HepG2 (cell line): Measurements from ENCODE around the gene HOXB2. TPM values are rescaled to one million over a fixed set of nuclear protein-coding genes. Genes with fewer than 3 reads are reported as not detected.

Source experiments
- ATAC-seq: fragments of 200-7000 bp; cut with Tn5 transposase; 3 replicates; pipeline ENCODE4 v1.9.1; 2020; ENCODE audit warnings: mild to moderate bottlenecking, moderate library complexity
- BruUV-seq: library from RNA; stranded (reverse); fragments of 400-500 nt; replicated peaks from 2 replicates; lab custom pipeline; 2021; lab: Mats Ljungman, UMichigan
- CTCF ChIA-PET: fragments of 300-600 bp; formaldehyde crosslinking; extraction: SDS; loops from one replicate; lab custom pipeline; 2021; ENCODE audit warnings: low total read pairs, inconsistent platforms, low intra/inter-chr PET ratio; lab: Yijun Ruan, JAX
- POLR2A ChIA-PET: fragments of 350-600 bp; sonication (Branson Sonifier 250); formaldehyde crosslinking; loops from one replicate; lab custom pipeline; 2020; ENCODE audit warnings: antibody characterized with exemption, inconsistent platforms; lab: Yijun Ruan, JAX
- DNase-seq: peaks from one replicate; pipeline ENCODE4 v3.0.0-alpha.2; 2015; ENCODE audit warnings: low spot score
- FAIRE-seq: peaks from 3 replicates; lab custom pipeline; 2011; peaks lifted over from hg19 to GRCh38; lab: Jason Lieb, UNC
- H2AFZ ChIP-seq: one replicate; pipeline ENCODE4 v1.6.1; 2011; ENCODE audit warnings: low read length, inconsistent platforms
- H3K27ac ChIP-seq: fragments of 300-600 bp; 3 replicates; pipeline ENCODE4 v1.8.0; 2011; ENCODE audit warnings: mixed run types, mild to moderate bottlenecking, mixed read lengths, low read length, inconsistent platforms; ENCODE audit not compliant: insufficient read depth; ENCODE audit errors: extremely low read length
- H3K27me3 ChIP-seq, 2 experiments: fragments of 200-600 bp in 1 of 2; 2 replicates in 1 of 2; 3 replicates in 1 of 2; pipeline versions ENCODE4 v1.6.0 to v1.8.0; 2011; ENCODE audit warnings: low read length in 2 of 2, mild to moderate bottlenecking in 2 of 2, moderate library complexity in 2 of 2, inconsistent platforms in 1 of 2; ENCODE audit not compliant: insufficient read depth in 2 of 2, control insufficient read depth in 1 of 2
- H3K36me3 ChIP-seq, 2 experiments: fragments of 200-600 bp in 1 of 2; replicated peaks in 1 of 2; 2 replicates in 1 of 2; 3 replicates in 1 of 2; pipeline versions ENCODE4 v1.5.1 to v1.8.0; 2011; ENCODE audit warnings: low read length in 2 of 2, inconsistent platforms in 1 of 2; ENCODE audit not compliant: insufficient read depth in 2 of 2, control insufficient read depth in 1 of 2
- H3K4me1 ChIP-seq: 2 replicates; pipeline ENCODE4 v1.5.1; 2012; ENCODE audit warnings: low read length, inconsistent platforms; ENCODE audit not compliant: insufficient read depth
- H3K4me2 ChIP-seq: 2 replicates; pipeline ENCODE4 v1.6.0; 2011; ENCODE audit warnings: low read depth, low read length, inconsistent platforms
- H3K4me3 ChIP-seq, 3 experiments: fragments of 200-600 bp in 1 of 3; sonication (generic), shearing (Covaris generic) in 1 of 3; replicated peaks in 1 of 3; 2 replicates each; pipeline ENCODE4 v1.5.1; 2011 to 2016; ENCODE audit warnings: low read length in 3 of 3, inconsistent platforms in 2 of 3, low read depth in 2 of 3, mild to moderate bottlenecking in 2 of 3, control low read depth in 1 of 3, mixed read lengths in 1 of 3; ENCODE audit not compliant: insufficient read depth in 1 of 3
- H3K79me2 ChIP-seq: one replicate; pipeline ENCODE4 v1.6.1; 2011; ENCODE audit warnings: low read length, inconsistent platforms; ENCODE audit not compliant: insufficient read depth
- H3K9ac ChIP-seq: 2 replicates; pipeline ENCODE4 v1.6.0; 2011; ENCODE audit warnings: mild to moderate bottlenecking, low read depth, low read length, inconsistent platforms; ENCODE audit not compliant: insufficient read depth
- H3K9me3 ChIP-seq: 2 replicates; pipeline ENCODE4 v1.5.1; 2012; ENCODE audit warnings: mild to moderate bottlenecking, low read length
- H4K20me1 ChIP-seq: 2 replicates; pipeline ENCODE4 v1.6.0; 2011; ENCODE audit warnings: inconsistent platforms, mild to moderate bottlenecking, low read length, moderate library complexity; ENCODE audit not compliant: insufficient read depth
- ASH2L ChIP-seq: fragments of 300-600, 200-600 bp; sonication (generic); IDR thresholded peaks from 2 replicates; pipeline ENCODE4 v1.7.0; 2017; ENCODE audit warnings: low read depth, mild to moderate bottlenecking, moderate library complexity, mixed read lengths, low read length; ENCODE audit not compliant: insufficient read length
- ATF3 ChIP-seq: sonication (generic); formaldehyde crosslinking; IDR thresholded peaks from 2 replicates; pipeline ENCODE4 v1.4.0; 2020; ENCODE audit warnings: missing genetic modification reagents
- ETS1 ChIP-seq: sonication (generic); formaldehyde crosslinking; IDR thresholded peaks from 2 replicates; pipeline ENCODE4 v1.4.0; 2020; ENCODE audit warnings: missing genetic modification reagents
- FOXA3 ChIP-seq: IDR thresholded peaks from 2 replicates; pipeline ENCODE4 v1.6.1; 2016; ENCODE audit warnings: missing genetic modification reagents, missing compliant biosample characterization
- FOXM1 ChIP-seq: sonication (generic); formaldehyde crosslinking; IDR thresholded peaks from 2 replicates; pipeline ENCODE4 v1.5.0; 2020; ENCODE audit warnings: missing genetic modification reagents
- MED13 ChIP-seq: sonication (generic); formaldehyde crosslinking; IDR thresholded peaks from 2 replicates; pipeline ENCODE4 v1.5.0; 2020; ENCODE audit warnings: missing genetic modification reagents
- RAD51 ChIP-seq: fragments of 450-650 bp; IDR thresholded peaks from 2 replicates; pipeline ENCODE4 v1.6.1; 2016; ENCODE audit warnings: borderline replicate concordance
- RBM22 ChIP-seq: fragments of 200-400 bp; formaldehyde crosslinking; optimal IDR thresholded peaks from 2 replicates; pipeline ENCODE3; 2017; ENCODE audit warnings: mild to moderate bottlenecking, low read length, moderate library complexity
- RXRA ChIP-seq: sonication (generic); formaldehyde crosslinking; IDR thresholded peaks from 2 replicates; pipeline ENCODE4 v1.5.1; 2020; ENCODE audit warnings: missing genetic modification reagents
- SALL2 ChIP-seq: sonication (generic); formaldehyde crosslinking; IDR thresholded peaks from 2 replicates; pipeline ENCODE4 v1.8.1; 2023; ENCODE audit warnings: mild to moderate bottlenecking, missing genetic modification reagents, inconsistent platforms
- THRA ChIP-seq: sonication (generic); formaldehyde crosslinking; IDR thresholded peaks from 2 replicates; pipeline ENCODE4 v1.4.0; 2020; ENCODE audit warnings: missing genetic modification reagents, borderline replicate concordance
- ZFP1 ChIP-seq: IDR thresholded peaks from 2 replicates; pipeline ENCODE4 v1.6.1; 2016
- ZNF264 ChIP-seq: sonication (generic); formaldehyde crosslinking; IDR thresholded peaks from 2 replicates; pipeline ENCODE4 v1.4.0; 2020; ENCODE audit warnings: missing genetic modification reagents
- ZNF431 ChIP-seq: sonication (generic); formaldehyde crosslinking; IDR thresholded peaks from 2 replicates; pipeline ENCODE4 v1.9.0; 2022; ENCODE audit warnings: missing genetic modification reagents, low read depth, mild to moderate bottlenecking, borderline replicate concordance
- ZNF558 ChIP-seq: sonication (generic); formaldehyde crosslinking; IDR thresholded peaks from 2 replicates; pipeline ENCODE4 v1.9.0; 2022; ENCODE audit warnings: mild to moderate bottlenecking, missing genetic modification reagents, borderline replicate concordance
- ZNF616 ChIP-seq: sonication (generic); formaldehyde crosslinking; IDR thresholded peaks from 2 replicates; pipeline ENCODE4 v1.5.0; 2020; ENCODE audit warnings: low read depth, mild to moderate bottlenecking, missing genetic modification reagents
- WGBS: methylation state at CpG from one replicate; pipeline ENCODE4 v1.1.6; 2017; ENCODE audit warnings: low lambda C conversion rate; 5-methylcytosine and 5-hydroxymethylcytosine counted together
- in situ Hi-C: cut with HindIII; loops from 2 replicates; pipeline ENCODE4 v1.10.0; 2017; ENCODE audit warnings: low pct_unique_long_range_greater_than_20kb; ENCODE audit not compliant: extremely low pct_ligation_motif_present
- intact Hi-C: fragments of 100-400 bp; cut with micrococcal nuclease; formaldehyde crosslinking; loops from one replicate; pipeline ENCODE4 v1.10.0; 2022; ENCODE audit not compliant: unreplicated experiment
- polyA plus RNA-seq, 8 experiments: library from polyadenylated mRNA; depleted of rRNA in 3 of 8; stranded (reverse) in 7 of 8; unstranded in 1 of 8; fragments of >200 nt; fragmentation: Illumina TruSeq in 4 of 8; extraction: Trizol in 4 of 8; gene quantifications; 2 replicates each; pipeline versions ENCODE4 v1.2.1 to v1.2.3, GENCODE V29; 2011 to 2016; ENCODE audit warnings: low read depth in 4 of 8, missing spikeins in 1 of 8, mixed read lengths in 1 of 8; ENCODE audit not compliant: insufficient read depth in 1 of 8
- total RNA-seq, 5 experiments: library from RNA; depleted of rRNA; stranded (reverse); fragments of >200 nt; fragmentation: Illumina TruSeq; extraction: Trizol; gene quantifications; 2 replicates each; pipeline ENCODE4 v1.2.3, GENCODE V29; 2016; ENCODE audit warnings: low read depth in 1 of 5
- TF ChIP-seq, protein P1 (sequence below): sonication (generic); formaldehyde crosslinking; conservative IDR thresholded peaks from 2 replicates; pipeline ENCODE4 v1.8.1; 2023; ENCODE audit warnings: missing genetic modification reagents
- TF ChIP-seq, protein P2 (sequence below): sonication (generic); formaldehyde crosslinking; IDR thresholded peaks from 2 replicates; pipeline ENCODE4 v1.5.0; 2020; ENCODE audit warnings: missing genetic modification reagents

HOXB2 gene
- total and polyA plus RNA-seq, 2 of the 13 experiments (the other 11 are each of a cell fraction or from before 2014, with no cell fraction given) = not detected

DNA sequence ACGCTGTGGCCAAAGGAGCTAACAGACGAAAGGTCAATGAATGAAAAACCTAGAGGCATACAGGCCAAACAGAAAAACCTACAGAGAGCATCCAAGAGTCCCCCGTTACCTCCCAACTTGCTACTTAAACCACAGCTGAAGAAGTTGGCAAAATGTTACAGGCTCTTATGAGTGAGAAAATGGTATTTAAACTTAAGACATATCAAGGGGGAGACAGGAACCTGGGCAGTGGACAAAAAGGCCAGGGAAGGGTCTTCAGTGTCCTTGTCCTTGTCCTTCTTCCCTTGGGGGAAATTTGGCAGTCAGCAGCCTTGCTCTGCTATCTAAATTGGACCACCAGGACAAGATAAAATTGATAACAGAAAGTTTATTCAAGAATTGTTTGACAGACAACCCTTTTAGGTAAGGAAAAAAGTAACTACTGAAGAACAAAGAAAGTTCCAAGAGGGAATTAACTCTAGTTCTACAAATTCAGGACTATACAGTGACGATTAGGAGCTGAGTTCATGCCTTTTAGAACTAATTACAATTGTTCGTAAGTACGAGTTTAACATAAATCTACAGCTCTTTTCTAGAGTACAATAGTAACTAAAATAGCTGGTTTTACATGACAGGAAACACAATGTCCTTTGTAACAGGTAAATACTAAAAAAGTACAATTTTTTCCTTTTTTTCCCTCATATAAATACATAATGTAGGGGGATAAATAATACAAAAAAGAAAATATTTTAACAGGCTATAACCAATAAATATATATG, 3.8 kb upstream of the HOXB2 start:
- DNase-seq = no peak
- 40% methylated on average over 6 of the region's 6 CpGs for WGBS
- no peak overlapping the region for H3K27ac ChIP-seq
- no peaks in the 10 kb centered on the region for H3K79me2 ChIP-seq
- H3K27me3 ChIP-seq = peaks cover 14 to 94% of the 10 kb centered on the region in 2 experiments
- H3K9ac ChIP-seq = no peak overlapping the region
- H3K4me2 ChIP-seq = no peak overlapping the region
- H4K20me1 ChIP-seq = no peaks in the 10 kb centered on the region; the same call in 1 of the 2 replicates
- CTCF ChIA-PET = no interaction called here
- H2AFZ ChIP-seq = no peak overlapping the region
- POLR2A ChIA-PET = no interaction called here
- ATAC-seq = no peak
- BruUV-seq = no TSS peak
- no peak for FAIRE-seq
- no peaks in the 10 kb centered on the region for H3K9me3 ChIP-seq
- H3K4me1 ChIP-seq = no peaks in the 10 kb centered on the region
- intact Hi-C loops (no loop called here), in situ Hi-C loops (no loop called here)
- TF ChIP-seq RXRA = no peak
- TF ChIP-seq ZNF264 (CRISPR knock-in tag) = no peak
- TF ChIP-seq FOXA3 (CRISPR knock-in tag) = no peak
- no peak for TF ChIP-seq FOXM1 (CRISPR knock-in tag)
- no peak for TF ChIP-seq ZNF431 (CRISPR knock-in tag)
- TF ChIP-seq RAD51 = no peak
- no peak for TF ChIP-seq ZNF616 (CRISPR knock-in tag)
- TF ChIP-seq, protein P1, sequence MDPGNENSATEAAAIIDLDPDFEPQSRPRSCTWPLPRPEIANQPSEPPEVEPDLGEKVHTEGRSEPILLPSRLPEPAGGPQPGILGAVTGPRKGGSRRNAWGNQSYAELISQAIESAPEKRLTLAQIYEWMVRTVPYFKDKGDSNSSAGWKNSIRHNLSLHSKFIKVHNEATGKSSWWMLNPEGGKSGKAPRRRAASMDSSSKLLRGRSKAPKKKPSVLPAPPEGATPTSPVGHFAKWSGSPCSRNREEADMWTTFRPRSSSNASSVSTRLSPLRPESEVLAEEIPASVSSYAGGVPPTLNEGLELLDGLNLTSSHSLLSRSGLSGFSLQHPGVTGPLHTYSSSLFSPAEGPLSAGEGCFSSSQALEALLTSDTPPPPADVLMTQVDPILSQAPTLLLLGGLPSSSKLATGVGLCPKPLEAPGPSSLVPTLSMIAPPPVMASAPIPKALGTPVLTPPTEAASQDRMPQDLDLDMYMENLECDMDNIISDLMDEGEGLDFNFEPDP = no peak
- no peak for TF ChIP-seq ZFP1 (CRISPR knock-in tag)
- no peak for TF ChIP-seq MED13 (CRISPR knock-in tag)
- TF ChIP-seq, protein P2, sequence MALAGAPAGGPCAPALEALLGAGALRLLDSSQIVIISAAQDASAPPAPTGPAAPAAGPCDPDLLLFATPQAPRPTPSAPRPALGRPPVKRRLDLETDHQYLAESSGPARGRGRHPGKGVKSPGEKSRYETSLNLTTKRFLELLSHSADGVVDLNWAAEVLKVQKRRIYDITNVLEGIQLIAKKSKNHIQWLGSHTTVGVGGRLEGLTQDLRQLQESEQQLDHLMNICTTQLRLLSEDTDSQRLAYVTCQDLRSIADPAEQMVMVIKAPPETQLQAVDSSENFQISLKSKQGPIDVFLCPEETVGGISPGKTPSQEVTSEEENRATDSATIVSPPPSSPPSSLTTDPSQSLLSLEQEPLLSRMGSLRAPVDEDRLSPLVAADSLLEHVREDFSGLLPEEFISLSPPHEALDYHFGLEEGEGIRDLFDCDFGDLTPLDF (CRISPR knock-in tag) = no peak
- TF ChIP-seq SALL2 (CRISPR knock-in tag) = no peak
- TF ChIP-seq ETS1 (CRISPR knock-in tag) = no peak
- TF ChIP-seq ATF3 = no peak
- no peak for TF ChIP-seq RBM22
- no peak for TF ChIP-seq ZNF558 (CRISPR knock-in tag)
- no peak for TF ChIP-seq THRA
- TF ChIP-seq ASH2L = no peak
- TF ChIP-seq, all 625 proteins: peak for 0
- Histone ChIP-seq H3K4me3 (no peak overlapping the region), H3K36me3 (no peaks in the 10 kb centered on the region)
